SK-N-SH treated with all-trans-retinoic acid at 6 μM for 48 hours (cell line): Measurements from ENCODE around the gene NTM.

Experiments
- ATAC-seq: fragments of 200-7000 bp; cut with Tn5 transposase; 3 replicates; pipeline ENCODE4 v1.9.1; 2020; ENCODE audit warnings: mild to moderate bottlenecking, moderate library complexity
- ARNTL ChIP-seq: fragments of 450-650 bp; formaldehyde crosslinking; IDR thresholded peaks from 2 replicates; pipeline ENCODE4 v1.5.0; 2020; ENCODE audit warnings: low read depth, mild to moderate bottlenecking, moderate library complexity, borderline replicate concordance
- BACH2 ChIP-seq: fragments of 250-450 bp; sonication (Bioruptor Pico); IDR thresholded peaks from 2 replicates; pipeline ENCODE4 v1.9.0; 2021; ENCODE audit warnings: mild to moderate bottlenecking, borderline replicate concordance
- CSDC2 ChIP-seq: fragments of 250-450 bp; sonication (Bioruptor Pico); IDR thresholded peaks from 2 replicates; pipeline ENCODE4 v1.5.0; 2020; ENCODE audit warnings: mild to moderate bottlenecking, moderate library complexity
- CSRNP3 ChIP-seq: fragments of 250-450 bp; sonication (Bioruptor Pico); IDR thresholded peaks from 2 replicates; pipeline ENCODE4 v1.5.1; 2021; ENCODE audit warnings: mild to moderate bottlenecking, moderate library complexity
- ESRRG ChIP-seq: fragments of 250-450 bp; sonication (Bioruptor Pico); IDR thresholded peaks from 2 replicates; pipeline ENCODE4 v1.6.1; 2021; ENCODE audit warnings: mild to moderate bottlenecking
- GLIS3 ChIP-seq: fragments of 250-450 bp; sonication (Bioruptor Pico); IDR thresholded peaks from 2 replicates; pipeline ENCODE4 v1.5.0; 2020; ENCODE audit warnings: mild to moderate bottlenecking, moderate library complexity
- ISL1 ChIP-seq: fragments of 250-450 bp; sonication (Bioruptor Pico); IDR thresholded peaks from 2 replicates; pipeline ENCODE4 v2.1.2; 2022; ENCODE audit warnings: mild to moderate bottlenecking, moderate library complexity
- OSR1 ChIP-seq: fragments of 250-450 bp; sonication (Bioruptor Pico); IDR thresholded peaks from 2 replicates; pipeline ENCODE4 v1.8.0; 2022; ENCODE audit warnings: moderate library complexity, mild to moderate bottlenecking, inconsistent platforms
- POU6F1 ChIP-seq: fragments of 250-450 bp; sonication (Bioruptor Pico); IDR thresholded peaks from 2 replicates; pipeline ENCODE4 v1.8.0; 2021; ENCODE audit warnings: low read depth, mild to moderate bottlenecking, moderate library complexity, borderline replicate concordance
- PPARA ChIP-seq: fragments of 250-450 bp; sonication (Bioruptor Pico); IDR thresholded peaks from 2 replicates; pipeline ENCODE4 v1.5.0; 2020; ENCODE audit warnings: mild to moderate bottlenecking, borderline replicate concordance
- RARB ChIP-seq: fragments of 250-450 bp; sonication (Bioruptor Pico); IDR thresholded peaks from 2 replicates; pipeline ENCODE4 v1.8.0; 2021; ENCODE audit warnings: mild to moderate bottlenecking, moderate library complexity
- SNAI2 ChIP-seq: fragments of 250-450 bp; sonication (Bioruptor Pico); IDR thresholded peaks from 2 replicates; pipeline ENCODE4 v1.5.0; 2020; ENCODE audit warnings: mild to moderate bottlenecking, moderate library complexity
- TCF4 ChIP-seq: fragments of 250-450 bp; sonication (Bioruptor Pico); IDR thresholded peaks from 2 replicates; pipeline ENCODE4 v1.8.0; 2021; ENCODE audit warnings: mild to moderate bottlenecking, moderate library complexity, borderline replicate concordance
- TOX ChIP-seq: fragments of 250-450 bp; sonication (Bioruptor Pico); IDR thresholded peaks from 2 replicates; pipeline ENCODE4 v1.8.0; 2021; ENCODE audit warnings: mild to moderate bottlenecking, moderate library complexity, borderline replicate concordance
- ZC3H10 ChIP-seq: fragments of 250-450 bp; sonication (Bioruptor Pico); IDR thresholded peaks from 2 replicates; pipeline ENCODE4 v1.5.1; 2021; ENCODE audit warnings: mild to moderate bottlenecking, moderate library complexity
- ZFP30 ChIP-seq: fragments of 450-650 bp; formaldehyde crosslinking; IDR thresholded peaks from 2 replicates; pipeline ENCODE4 v1.5.0; 2022; ENCODE audit warnings: mild to moderate bottlenecking, moderate library complexity
- ZNF565 ChIP-seq: fragments of 450-650 bp; formaldehyde crosslinking; conservative IDR thresholded peaks from 2 replicates; pipeline ENCODE4 v1.5.0; 2020; ENCODE audit warnings: low read depth, mild to moderate bottlenecking, moderate library complexity
- ZNF70 ChIP-seq: fragments of 450-650 bp; formaldehyde crosslinking; IDR thresholded peaks from 2 replicates; pipeline ENCODE4 v1.5.0; 2020; ENCODE audit warnings: mild to moderate bottlenecking, moderate library complexity
- ZNF8 ChIP-seq: fragments of 450-650 bp; formaldehyde crosslinking; IDR thresholded peaks from 2 replicates; pipeline ENCODE4 v1.5.0; 2020; ENCODE audit warnings: mild to moderate bottlenecking, moderate library complexity
- TF ChIP-seq, protein P1 (sequence below): fragments of 250-450 bp; sonication (Bioruptor Pico); IDR thresholded peaks from 2 replicates; pipeline ENCODE4 v1.5.0; 2020; ENCODE audit warnings: mild to moderate bottlenecking, moderate library complexity
- TF ChIP-seq, protein P2 (sequence below): fragments of 250-450 bp; sonication (Bioruptor Pico); IDR thresholded peaks from 2 replicates; pipeline ENCODE4 v1.8.0; 2020; ENCODE audit warnings: mild to moderate bottlenecking, moderate library complexity, borderline replicate concordance

NTM gene

DNA sequence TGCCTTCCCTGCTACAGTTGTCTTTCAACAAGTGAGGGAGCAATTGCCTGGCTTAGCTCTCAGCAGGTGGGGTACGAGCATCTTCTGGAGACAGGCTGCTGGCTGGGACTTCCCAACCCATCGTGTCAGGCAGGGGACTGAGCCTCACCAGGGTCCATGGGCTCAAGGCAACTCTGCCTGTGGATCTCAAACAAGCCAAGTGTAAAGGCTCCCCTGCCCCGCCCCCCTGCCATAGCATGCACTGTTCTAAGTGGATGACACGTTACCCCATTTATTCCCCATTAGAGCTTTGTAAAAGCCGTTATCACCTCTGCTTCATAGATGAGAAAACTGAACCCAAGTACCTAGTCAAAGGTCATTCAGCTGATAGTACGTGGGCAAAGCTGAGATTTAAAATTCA, 222.9 kb downstream of the NTM start (continued):
- TF ChIP-seq RARB (no peak), TOX (CRISPR knock-in tag) (no peak), ARNTL (CRISPR knock-in tag) (no peak)

GRCh38 chr11:131595797-131596196, 225.4 kb downstream of the NTM start:
- no peak for TF ChIP-seq CSRNP3 (CRISPR knock-in tag)
- no peak for TF ChIP-seq ZNF8 (CRISPR knock-in tag)
- TF ChIP-seq, protein P1, sequence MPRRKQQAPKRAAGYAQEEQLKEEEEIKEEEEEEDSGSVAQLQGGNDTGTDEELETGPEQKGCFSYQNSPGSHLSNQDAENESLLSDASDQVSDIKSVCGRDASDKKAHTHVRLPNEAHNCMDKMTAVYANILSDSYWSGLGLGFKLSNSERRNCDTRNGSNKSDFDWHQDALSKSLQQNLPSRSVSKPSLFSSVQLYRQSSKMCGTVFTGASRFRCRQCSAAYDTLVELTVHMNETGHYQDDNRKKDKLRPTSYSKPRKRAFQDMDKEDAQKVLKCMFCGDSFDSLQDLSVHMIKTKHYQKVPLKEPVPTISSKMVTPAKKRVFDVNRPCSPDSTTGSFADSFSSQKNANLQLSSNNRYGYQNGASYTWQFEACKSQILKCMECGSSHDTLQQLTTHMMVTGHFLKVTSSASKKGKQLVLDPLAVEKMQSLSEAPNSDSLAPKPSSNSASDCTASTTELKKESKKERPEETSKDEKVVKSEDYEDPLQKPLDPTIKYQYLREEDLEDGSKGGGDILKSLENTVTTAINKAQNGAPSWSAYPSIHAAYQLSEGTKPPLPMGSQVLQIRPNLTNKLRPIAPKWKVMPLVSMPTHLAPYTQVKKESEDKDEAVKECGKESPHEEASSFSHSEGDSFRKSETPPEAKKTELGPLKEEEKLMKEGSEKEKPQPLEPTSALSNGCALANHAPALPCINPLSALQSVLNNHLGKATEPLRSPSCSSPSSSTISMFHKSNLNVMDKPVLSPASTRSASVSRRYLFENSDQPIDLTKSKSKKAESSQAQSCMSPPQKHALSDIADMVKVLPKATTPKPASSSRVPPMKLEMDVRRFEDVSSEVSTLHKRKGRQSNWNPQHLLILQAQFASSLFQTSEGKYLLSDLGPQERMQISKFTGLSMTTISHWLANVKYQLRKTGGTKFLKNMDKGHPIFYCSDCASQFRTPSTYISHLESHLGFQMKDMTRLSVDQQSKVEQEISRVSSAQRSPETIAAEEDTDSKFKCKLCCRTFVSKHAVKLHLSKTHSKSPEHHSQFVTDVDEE = no peak
- TF ChIP-seq PPARA (CRISPR knock-in tag) = no peak
- no peak for TF ChIP-seq BACH2 (CRISPR knock-in tag)
- no peak for TF ChIP-seq ZFP30 (CRISPR knock-in tag)
- TF ChIP-seq, protein P2, sequence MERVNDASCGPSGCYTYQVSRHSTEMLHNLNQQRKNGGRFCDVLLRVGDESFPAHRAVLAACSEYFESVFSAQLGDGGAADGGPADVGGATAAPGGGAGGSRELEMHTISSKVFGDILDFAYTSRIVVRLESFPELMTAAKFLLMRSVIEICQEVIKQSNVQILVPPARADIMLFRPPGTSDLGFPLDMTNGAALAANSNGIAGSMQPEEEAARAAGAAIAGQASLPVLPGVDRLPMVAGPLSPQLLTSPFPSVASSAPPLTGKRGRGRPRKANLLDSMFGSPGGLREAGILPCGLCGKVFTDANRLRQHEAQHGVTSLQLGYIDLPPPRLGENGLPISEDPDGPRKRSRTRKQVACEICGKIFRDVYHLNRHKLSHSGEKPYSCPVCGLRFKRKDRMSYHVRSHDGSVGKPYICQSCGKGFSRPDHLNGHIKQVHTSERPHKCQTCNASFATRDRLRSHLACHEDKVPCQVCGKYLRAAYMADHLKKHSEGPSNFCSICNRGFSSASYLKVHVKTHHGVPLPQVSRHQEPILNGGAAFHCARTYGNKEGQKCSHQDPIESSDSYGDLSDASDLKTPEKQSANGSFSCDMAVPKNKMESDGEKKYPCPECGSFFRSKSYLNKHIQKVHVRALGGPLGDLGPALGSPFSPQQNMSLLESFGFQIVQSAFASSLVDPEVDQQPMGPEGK (CRISPR knock-in tag) = no peak
- TF ChIP-seq TOX (CRISPR knock-in tag) = no peak
- no peak for TF ChIP-seq SNAI2
- no peak for TF ChIP-seq OSR1
- no peak for TF ChIP-seq CSDC2 (CRISPR knock-in tag)
- TF ChIP-seq POU6F1 (CRISPR knock-in tag) = no peak
- TF ChIP-seq ZNF70 = no peak
- TF ChIP-seq ZC3H10 (CRISPR knock-in tag) = no peak
- no peak for TF ChIP-seq TCF4 (CRISPR knock-in tag)
- ATAC-seq = no peak

GRCh38 chr11:131597890-131598289, 227.5 kb downstream of the NTM start:
- no peak for TF ChIP-seq ZNF565 (CRISPR knock-in tag)
- TF ChIP-seq OSR1 = no peak
- no peak for TF ChIP-seq ISL1 (CRISPR knock-in tag)
- TF ChIP-seq ZNF8 (CRISPR knock-in tag) = no peak
- no peak for TF ChIP-seq GLIS3 (CRISPR knock-in tag)
- TF ChIP-seq, protein P1 = no peak
- no peak for TF ChIP-seq TOX (CRISPR knock-in tag)
- TF ChIP-seq ESRRG (CRISPR knock-in tag) = no peak
- no peak for TF ChIP-seq TCF4 (CRISPR knock-in tag)
- no peak for TF ChIP-seq ZNF70
- TF ChIP-seq RARB = no peak
- no peak for TF ChIP-seq CSRNP3 (CRISPR knock-in tag)
- TF ChIP-seq, all 23 proteins: peak for 0
- no peak for ATAC-seq
